GM19324 (cell line): ENCODE data around the gene ZNF555.
"Not testable (repeated sequence)": the region's sequence is repeated elsewhere in the genome, so short reads cannot be mapped to it uniquely, and the experiment has no call there.

Experiments
- ATAC-seq: cut with Tn5 transposase; IDR thresholded peaks from one replicate; pipeline ENCODE4 v1.9.1; 2021; ENCODE audit warnings: mild to moderate bottlenecking, moderate library complexity; ENCODE audit not compliant: unreplicated experiment, low FRiP score

Gene ZNF555

GRCh38 chr19:2865334-2866100 lies 24.2 kb downstream of the ZNF555 start:
- no peak for ATAC-seq

GRCh38 chr19:2866495-2867024 lies 25.3 kb downstream of the ZNF555 start:
- ATAC-seq = no peak

- ATAC-seq = no peak
Observed at GRCh38 chr19:2867025-2867991, 26.0 kb downstream of the ZNF555 start, which contains the start of gene ZNF556. Gene ZNF556 (plus strand): TSS chr19:2867335. CDS start chr19:2867422, 87 bp downstream.

GRCh38 chr19:2869618-2870017 lies 28.3 kb downstream of the ZNF555 start:
- ATAC-seq = no peak

GRCh38 chr19:2872175-2872574 lies 30.9 kb downstream of the ZNF555 start:
- ATAC-seq = not testable (repeated sequence)

- ATAC-seq = no peak
Observed at GRCh38 chr19:2877398-2878331, 36.4 kb downstream of the ZNF555 start.

GRCh38 chr19:2883686-2884439 lies 42.6 kb downstream of the ZNF555 start:
- ATAC-seq = no peak

GRCh38 chr19:2885736-2886135 lies 44.5 kb downstream of the ZNF555 start:
- ATAC-seq = no peak

- no peak for ATAC-seq
Observed at GRCh38 chr19:2887391-2887914, 46.2 kb downstream of the ZNF555 start.

GRCh38 chr19:2888731-2889224 lies 47.5 kb downstream of the ZNF555 start:
- no peak for ATAC-seq

GRCh38 chr19:2890531-2890930 lies 49.3 kb downstream of the ZNF555 start:
- not testable (repeated sequence) for ATAC-seq

GRCh38 chr19:2896694-2897093 lies 55.4 kb downstream of the ZNF555 start:
- no peak for ATAC-seq

- ATAC-seq = peak; percentile 96
Observed at GRCh38 chr19:2900296-2901252, 59.3 kb downstream of the ZNF555 start, which contains the start of gene ZNF57. Gene ZNF57 (plus strand): TSS chr19:2900928. CDS start chr19:2901046, 118 bp downstream.

- no peak for ATAC-seq
Observed at GRCh38 chr19:2902590-2903218, 61.4 kb downstream of the ZNF555 start.

- ATAC-seq = not testable (repeated sequence)
Observed at GRCh38 chr19:2903326-2903725, 62.1 kb downstream of the ZNF555 start.

- ATAC-seq = no peak
Observed at GRCh38 chr19:2905918-2906519, 64.7 kb downstream of the ZNF555 start.
